IMR-90 (cell line): Measurements from ENCODE around the gene RAB14. TPM values are rescaled to one million over a fixed set of nuclear protein-coding genes. Genes with fewer than 3 reads are reported as not detected.

Experiments
- ATAC-seq: fragments of 200-7000 bp; cut with Tn5 transposase; 2 replicates; pipeline ENCODE4 v1.9.1; 2020; ENCODE audit warnings: low read depth, mild to moderate bottlenecking, moderate library complexity
- BruUV-seq: library from RNA; stranded (reverse); fragments of 400-500 nt; replicated peaks from 2 replicates; lab custom pipeline; 2021; lab: Mats Ljungman, UMichigan
- CTCF ChIA-PET: fragments of 300-600 bp; formaldehyde crosslinking; extraction: SDS; loops from one replicate; lab custom pipeline; 2021; ENCODE audit warnings: antibody characterized with exemption; lab: Yijun Ruan, JAX
- POLR2A ChIA-PET: fragments of 300-600 bp; sonication (Branson Sonifier 250); formaldehyde crosslinking; loops from one replicate; lab custom pipeline; 2022; ENCODE audit warnings: antibody characterized with exemption; ENCODE audit not compliant: unreplicated experiment; lab: Charles Lee
- DNase-seq: peaks from one replicate; pipeline ENCODE4 v3.0.0; 2013
- H2AFZ ChIP-seq: replicated peaks from 2 replicates; pipeline ENCODE3; 2013; ENCODE audit warnings: low read length, mild to moderate bottlenecking; ENCODE audit not compliant: poor library complexity
- H2AK5ac ChIP-seq: 2 replicates; pipeline ENCODE4 v1.6.1; 2013; ENCODE audit warnings: low read depth, low read length, inconsistent platforms
- H2AK9ac ChIP-seq: replicated peaks from 2 replicates; pipeline ENCODE3; 2013; ENCODE audit warnings: mild to moderate bottlenecking, low read depth, low read length, moderate library complexity; ENCODE audit not compliant: poor library complexity
- H2BK120ac ChIP-seq: 2 replicates; pipeline ENCODE4 v1.6.1; 2013; ENCODE audit warnings: low read depth, low read length, inconsistent platforms
- H2BK15ac ChIP-seq: 3 replicates; pipeline ENCODE4 v1.6.1; 2013; ENCODE audit warnings: low read depth, low read length, inconsistent platforms
- H2BK20ac ChIP-seq: 2 replicates; pipeline ENCODE4 v1.6.1; 2013; ENCODE audit warnings: low read depth, mild to moderate bottlenecking, inconsistent platforms, low read length, moderate library complexity
- H2BK5ac ChIP-seq: 2 replicates; pipeline ENCODE4 v1.6.1; 2013; ENCODE audit warnings: mild to moderate bottlenecking, low read depth, low read length, inconsistent platforms; ENCODE audit not compliant: poor library complexity, severe bottlenecking
- H3K14ac ChIP-seq: replicated peaks from 2 replicates; pipeline ENCODE4 v1.6.1; 2013; ENCODE audit warnings: low read depth, low read length, inconsistent platforms
- H3K18ac ChIP-seq: 2 replicates; pipeline ENCODE4 v1.6.1; 2013; ENCODE audit warnings: low read depth, low read length, control low read depth
- H3K23ac ChIP-seq: 2 replicates; pipeline ENCODE4 v1.6.1; 2013; ENCODE audit warnings: low read depth, low read length, inconsistent platforms
- H3K27ac ChIP-seq: 2 replicates; pipeline ENCODE4 v1.5.1; 2013; ENCODE audit warnings: mild to moderate bottlenecking, control low read depth, low read length; ENCODE audit not compliant: insufficient read depth
- H3K27me3 ChIP-seq: 2 replicates; pipeline ENCODE4 v1.6.1; 2013; ENCODE audit warnings: low read length; ENCODE audit not compliant: control insufficient read depth, insufficient read depth
- H3K36me3 ChIP-seq: 2 replicates; pipeline ENCODE4 v1.6.1; 2013; ENCODE audit warnings: low read length, mixed read lengths; ENCODE audit not compliant: control insufficient read depth, insufficient read depth
- H3K4ac ChIP-seq: 2 replicates; pipeline ENCODE4 v1.6.1; 2013; ENCODE audit warnings: low read depth, low read length, inconsistent platforms
- H3K4me1 ChIP-seq: 2 replicates; pipeline ENCODE4 v1.6.1; 2013; ENCODE audit warnings: low read length, mixed read lengths; ENCODE audit not compliant: control insufficient read depth, insufficient read depth
- H3K4me2 ChIP-seq: 2 replicates; pipeline ENCODE4 v1.6.1; 2013; ENCODE audit warnings: low read depth, mild to moderate bottlenecking, control low read depth, low read length, moderate library complexity
- H3K4me3 ChIP-seq: 2 replicates; pipeline ENCODE4 v1.5.1; 2013; ENCODE audit warnings: low read depth, mild to moderate bottlenecking, control low read depth, low read length, moderate library complexity; ENCODE audit not compliant: insufficient read depth
- H3K56ac ChIP-seq: 2 replicates; pipeline ENCODE4 v1.6.1; 2013; ENCODE audit warnings: low read length, inconsistent platforms; ENCODE audit not compliant: insufficient read depth; ENCODE audit errors: extremely low read depth
- H3K79me1 ChIP-seq, 2 experiments: 2 replicates each; pipeline ENCODE4 v1.6.1; 2013; ENCODE audit warnings: low read length in 2 of 2, inconsistent platforms in 1 of 2, low read depth in 1 of 2
- H3K9ac ChIP-seq: 2 replicates; pipeline ENCODE4 v1.6.1; 2013; ENCODE audit warnings: low read depth, low read length, control low read depth
- H3K9me1 ChIP-seq: 2 replicates; pipeline ENCODE4 v1.6.1; 2013; ENCODE audit warnings: low read length, inconsistent platforms; ENCODE audit not compliant: insufficient read depth
- H3K9me3 ChIP-seq: 2 replicates; pipeline ENCODE4 v1.6.1; 2013; ENCODE audit warnings: low read length; ENCODE audit not compliant: control insufficient read depth, insufficient read depth
- H4K20me1 ChIP-seq: 2 replicates; pipeline ENCODE4 v1.6.1; 2013; ENCODE audit warnings: low read length, inconsistent platforms; ENCODE audit not compliant: insufficient read depth
- H4K5ac ChIP-seq: 2 replicates; pipeline ENCODE4 v1.6.1; 2013; ENCODE audit warnings: mild to moderate bottlenecking, low read depth, low read length, control low read depth
- H4K8ac ChIP-seq, 2 experiments: 2 replicates each; pipeline ENCODE4 v1.6.1; 2013; ENCODE audit warnings: low read depth in 2 of 2, low read length in 2 of 2, control low read depth in 1 of 2, inconsistent platforms in 1 of 2
- H4K91ac ChIP-seq: 2 replicates; pipeline ENCODE4 v1.6.1; 2013; ENCODE audit warnings: low read depth, low read length, inconsistent platforms; ENCODE audit not compliant: insufficient read depth
- BHLHE40 ChIP-seq: fragments of 150-350 bp; IDR thresholded peaks from 2 replicates; pipeline ENCODE4 v1.6.1; 2016; ENCODE audit warnings: mild to moderate bottlenecking, low read depth, low read length
- CHD1 ChIP-seq: IDR thresholded peaks from 2 replicates; pipeline ENCODE4 v1.6.1; 2012; ENCODE audit warnings: low read depth, low read length, improper control_type of control experiment
- FOS ChIP-seq: fragments of 150-350 bp; IDR thresholded peaks from 2 replicates; pipeline ENCODE4 v1.6.1; 2016; ENCODE audit warnings: low read depth, low read length
- MXI1 ChIP-seq: IDR thresholded peaks from 2 replicates; pipeline ENCODE4 v1.6.1; 2012; ENCODE audit warnings: low read depth, mild to moderate bottlenecking, low read length, moderate library complexity, borderline replicate concordance
- POLR2A ChIP-seq: IDR thresholded peaks from 2 replicates; pipeline ENCODE4 v1.6.1; 2012; ENCODE audit warnings: mild to moderate bottlenecking, low read depth, low read length
- RAD21 ChIP-seq: IDR thresholded peaks from 2 replicates; pipeline ENCODE4 v1.6.1; 2012; ENCODE audit warnings: low read length, improper control_type of control experiment
- RCOR1 ChIP-seq: IDR thresholded peaks from 2 replicates; pipeline ENCODE4 v1.6.1; 2012; ENCODE audit warnings: mild to moderate bottlenecking, low read length, improper control_type of control experiment; ENCODE audit not compliant: insufficient replicate concordance
- dilution Hi-C: fragments of 300-500 bp; cut with HindIII; formaldehyde crosslinking; loops from one replicate; pipeline ENCODE4 v1.14.3; 2018; ENCODE audit warnings: low sequenced_read_pairs; ENCODE audit not compliant: unreplicated experiment
- in situ Hi-C: fragments of 300-500 bp; cut with MboI; formaldehyde crosslinking; loops from 3 replicates; pipeline ENCODE4 v1.14.3; 2019; ENCODE audit warnings: low sequenced_read_pairs, inconsistent platforms, mixed read lengths
- intact Hi-C: fragments of 100-400 bp; cut with micrococcal nuclease; formaldehyde crosslinking; loops from 2 replicates; pipeline ENCODE4 v1.10.0; 2022
- polyA plus RNA-seq, 3 experiments: library from polyadenylated mRNA; depleted of rRNA; stranded (reverse); fragments of >200 nt; gene quantifications; 2 replicates each; pipeline ENCODE4 v1.2.3, GENCODE V29; 2012; ENCODE audit warnings: low replicate concordance in 1 of 3
- total RNA-seq: library from RNA; depleted of rRNA; stranded (reverse); fragments of >200 nt; gene quantifications from 2 replicates; pipeline ENCODE4 v1.2.3, GENCODE V29; 2012

RAB14 gene
- total and polyA plus RNA-seq, 2 of the 4 experiments (the other 2 are of a cell fraction) = 20.1 to 29.3 TPM

GRCh38 chr9:121204611-121205010 lies 2.9 kb upstream of the RAB14 start:
- Histone ChIP-seq H2AK5ac (no peak overlapping the region), H2BK120ac (no peak overlapping the region), H3K4ac (no peak overlapping the region), H2AFZ (no peak overlapping the region), H3K9me1 (peaks cover 4% of the 10 kb centered on the region), H3K27me3 (no peaks in the 10 kb centered on the region), H4K8ac (no peak overlapping the region), H3K27ac (no peak overlapping the region), H3K4me3 (no peak overlapping the region), H3K18ac (no peak overlapping the region), H4K91ac (no peak overlapping the region), H2BK15ac (no peak overlapping the region), H2BK5ac (no peak overlapping the region), H4K5ac (no peak overlapping the region), H3K9me3 (no peaks in the 10 kb centered on the region), H4K20me1 (peaks cover 18% of the 10 kb centered on the region), H3K14ac (no peak overlapping the region), H3K4me2 (no peak overlapping the region), H3K4me1 (peaks cover 5% of the 10 kb centered on the region), H3K79me1 (peaks cover 4 to 15% of the 10 kb centered on the region in 2 experiments; a peak in 3 of 4 replicates), H3K56ac (no peak overlapping the region), H2AK9ac (no peak overlapping the region), H3K36me3 (no peaks in the 10 kb centered on the region), H3K9ac (no peak overlapping the region), H2BK20ac (no peak overlapping the region), H3K23ac (no peak overlapping the region)
- TF ChIP-seq RAD21 (no peak), BHLHE40 (no peak), MXI1 (no peak), POLR2A (no peak), RCOR1 (no peak), CHD1 (no peak), FOS (no peak)
- dilution Hi-C loops = no loop called here
- DNase-seq (no peak), ATAC-seq (no peak)
- in situ Hi-C loops = no loop called here
- BruUV-seq = no TSS peak
- CTCF ChIA-PET = no interaction called here
- intact Hi-C loops = no loop called here
- POLR2A ChIA-PET = no interaction called here
